ENCODE data around the gene TMEM132C.

- TF ChIP-seq CTCF (IDR thresholded peaks at IDR 0.05; ENCODE audit: poor library complexity) (no peak), EZH2 (IDR thresholded peaks at IDR 0.05; ENCODE audit: borderline replicate concordance) (no peak), EZH2phosphoT487 (IDR thresholded peaks at IDR 0.05; ENCODE audit: low read depth, severe bottlenecking, unreplicated experiment) (no peak)
These were observed 298.0 kb downstream of the TMEM132C start for GRCh38 chr12:128564956-128565355.
